BJ (cell line): ENCODE measurements around the gene RGMA. TPM values are rescaled to one million over a fixed set of nuclear protein-coding genes. Genes with fewer than 3 reads are reported as not detected.

Experiments used
- CTCF ChIA-PET: fragments of 350-600 bp; formaldehyde crosslinking; extraction: SDS; loops from one replicate; lab custom pipeline; 2021; ENCODE audit warnings: antibody characterized with exemption, inconsistent platforms; lab: Yijun Ruan, JAX
- POLR2A ChIA-PET: fragments of 300-600 bp; sonication (Branson Sonifier 250); formaldehyde crosslinking; extraction: SDS; loops from one replicate; lab custom pipeline; 2021; ENCODE audit warnings: antibody characterized with exemption; lab: Charles Lee
- DNase-seq: peaks from one replicate; pipeline ENCODE4 v3.0.0-alpha.2; 2011; ENCODE audit warnings: low read depth
- H3K27me3 ChIP-seq: 2 replicates; pipeline ENCODE4 v1.6.0; 2011; ENCODE audit warnings: low read length; ENCODE audit not compliant: control insufficient read depth, insufficient read depth
- H3K36me3 ChIP-seq: 2 replicates; pipeline ENCODE4 v1.5.1; 2011; ENCODE audit warnings: low read length; ENCODE audit not compliant: control insufficient read depth, insufficient read depth
- H3K4me3 ChIP-seq: 2 replicates; pipeline ENCODE4 v1.5.1; 2011; ENCODE audit warnings: low read depth, mild to moderate bottlenecking, control low read depth, low read length
- polyA plus RNA-seq: library from polyadenylated mRNA; depleted of rRNA; stranded (reverse); fragments of >200 nt; gene quantifications from 2 replicates; pipeline ENCODE4 v1.2.3, GENCODE V29; 2011
- TF ChIP-seq, protein P1 (sequence below): IDR thresholded peaks from 2 replicates; pipeline ENCODE4 v1.5.1; 2011; ENCODE audit warnings: low read depth, mild to moderate bottlenecking, control low read depth, inconsistent platforms, low read length, moderate library complexity; ENCODE audit not compliant: insufficient read depth

RGMA gene
- polyA plus RNA-seq, 1 experiment: 0.34 TPM

DNA sequence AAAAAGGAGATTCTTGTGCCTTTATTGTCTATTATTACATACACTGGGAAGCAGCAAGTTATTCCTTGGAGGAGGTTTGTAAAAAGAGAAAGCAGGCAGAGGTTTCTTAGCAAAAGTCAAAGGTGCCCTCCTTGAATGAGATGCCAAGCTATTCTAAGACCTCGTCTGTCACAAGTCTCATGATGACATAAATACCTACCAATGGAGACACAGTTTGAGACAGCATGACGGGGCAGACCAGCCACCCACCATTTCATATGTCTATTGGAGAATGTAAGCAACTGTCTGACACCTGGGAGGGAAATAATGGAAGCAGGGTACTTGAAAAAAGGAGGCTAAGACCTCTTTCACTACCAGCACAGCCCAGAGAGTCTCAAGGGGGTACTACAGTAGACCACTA lies 2.2 kb downstream of the RGMA start:
- Histone ChIP-seq H3K36me3 (no peaks in the 10 kb centered on the region), H3K27me3 (peaks cover 30% of the 10 kb centered on the region), H3K4me3 (no peak overlapping the region)
- CTCF ChIA-PET: interaction anchor here (2.1 kb wide), 1 partner anchor 9 kb away, joined by 18 read pairs; no protein-coding TSS in a partner anchor
- DNase-seq: no peak
- POLR2A ChIA-PET: no interaction called here
- TF ChIP-seq, protein P1, sequence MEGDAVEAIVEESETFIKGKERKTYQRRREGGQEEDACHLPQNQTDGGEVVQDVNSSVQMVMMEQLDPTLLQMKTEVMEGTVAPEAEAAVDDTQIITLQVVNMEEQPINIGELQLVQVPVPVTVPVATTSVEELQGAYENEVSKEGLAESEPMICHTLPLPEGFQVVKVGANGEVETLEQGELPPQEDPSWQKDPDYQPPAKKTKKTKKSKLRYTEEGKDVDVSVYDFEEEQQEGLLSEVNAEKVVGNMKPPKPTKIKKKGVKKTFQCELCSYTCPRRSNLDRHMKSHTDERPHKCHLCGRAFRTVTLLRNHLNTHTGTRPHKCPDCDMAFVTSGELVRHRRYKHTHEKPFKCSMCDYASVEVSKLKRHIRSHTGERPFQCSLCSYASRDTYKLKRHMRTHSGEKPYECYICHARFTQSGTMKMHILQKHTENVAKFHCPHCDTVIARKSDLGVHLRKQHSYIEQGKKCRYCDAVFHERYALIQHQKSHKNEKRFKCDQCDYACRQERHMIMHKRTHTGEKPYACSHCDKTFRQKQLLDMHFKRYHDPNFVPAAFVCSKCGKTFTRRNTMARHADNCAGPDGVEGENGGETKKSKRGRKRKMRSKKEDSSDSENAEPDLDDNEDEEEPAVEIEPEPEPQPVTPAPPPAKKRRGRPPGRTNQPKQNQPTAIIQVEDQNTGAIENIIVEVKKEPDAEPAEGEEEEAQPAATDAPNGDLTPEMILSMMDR: no peak

DNA sequence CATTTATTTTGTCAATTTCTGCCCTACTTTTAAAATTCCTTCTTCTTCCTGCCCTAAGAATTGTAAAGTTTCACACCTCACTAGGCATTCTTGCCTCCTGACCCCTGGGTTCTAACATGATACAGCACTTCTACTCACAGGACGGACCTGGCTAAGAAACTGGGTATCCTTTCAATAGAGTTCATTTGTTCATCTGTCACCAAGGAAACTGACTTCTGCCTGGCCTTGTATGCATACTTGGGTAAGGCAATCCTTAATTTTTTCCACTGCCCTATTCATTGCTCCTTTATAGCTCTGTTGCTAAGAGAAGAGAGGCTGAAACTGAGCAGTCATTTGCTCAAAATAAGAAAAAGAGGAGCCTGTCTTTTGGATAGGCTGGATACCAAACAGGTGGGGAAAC lies 3.3 kb downstream of the RGMA start:
- CTCF ChIA-PET: interaction anchor here (0.9 kb wide), 1 partner anchor 8 kb away, joined by 4 read pairs; no protein-coding TSS in a partner anchor
- POLR2A ChIA-PET: no interaction called here
- Histone ChIP-seq H3K4me3 (no peak overlapping the region), H3K27me3 (peaks cover 29% of the 10 kb centered on the region), H3K36me3 (no peaks in the 10 kb centered on the region)
- DNase-seq: no peak
- TF ChIP-seq, protein P1: no peak

DNA sequence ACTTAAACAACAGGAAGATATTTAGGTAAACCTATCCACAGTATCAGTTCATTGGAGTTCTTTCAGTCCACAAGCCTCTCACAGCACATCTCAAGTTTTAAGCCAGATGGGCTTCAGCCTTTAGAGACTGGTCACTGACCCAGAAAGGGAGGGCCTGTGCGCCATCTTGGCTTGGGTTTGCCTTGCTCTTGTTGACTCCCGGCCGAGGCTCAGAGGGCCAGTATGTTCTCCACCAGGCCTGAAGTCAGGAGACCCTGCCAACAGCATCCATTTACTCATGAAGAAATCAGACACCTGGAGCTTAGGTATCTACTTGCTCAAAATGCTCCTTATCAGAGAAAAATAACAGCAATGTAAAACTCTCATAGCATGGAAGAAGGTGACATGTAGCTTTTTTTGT lies 6.2 kb downstream of the RGMA start:
- Histone ChIP-seq H3K4me3 (no peak overlapping the region), H3K27me3 (peaks cover 15% of the 10 kb centered on the region), H3K36me3 (no peaks in the 10 kb centered on the region)
- ChIA-PET POLR2A (no interaction called here), CTCF (no interaction called here)
- TF ChIP-seq, protein P1: no peak
- no peak for DNase-seq

DNA sequence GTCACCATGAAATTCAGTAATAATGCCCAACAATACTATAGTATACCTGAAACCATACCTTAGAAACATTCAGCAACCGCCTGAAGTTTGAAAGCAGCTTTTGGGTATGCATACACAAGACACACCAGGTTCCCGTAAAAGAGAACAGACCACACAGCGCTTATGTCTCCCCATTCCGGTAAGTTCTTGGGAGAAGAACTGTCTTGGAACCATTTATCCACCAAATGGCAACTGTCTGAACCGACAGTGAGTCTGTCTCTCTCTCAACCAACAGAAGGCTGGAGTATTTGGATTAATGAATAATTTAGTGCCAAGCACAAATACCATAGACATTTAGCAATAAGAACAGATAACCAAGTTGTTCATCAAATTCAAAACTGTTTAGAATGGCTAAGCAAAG lies 7.6 kb downstream of the RGMA start:
- ChIA-PET CTCF (no interaction called here), POLR2A (no interaction called here)
- no peak for DNase-seq
- Histone ChIP-seq H3K4me3 (no peak overlapping the region), H3K27me3 (peaks cover 4% of the 10 kb centered on the region), H3K36me3 (no peaks in the 10 kb centered on the region)
- TF ChIP-seq, protein P1: no peak

DNA sequence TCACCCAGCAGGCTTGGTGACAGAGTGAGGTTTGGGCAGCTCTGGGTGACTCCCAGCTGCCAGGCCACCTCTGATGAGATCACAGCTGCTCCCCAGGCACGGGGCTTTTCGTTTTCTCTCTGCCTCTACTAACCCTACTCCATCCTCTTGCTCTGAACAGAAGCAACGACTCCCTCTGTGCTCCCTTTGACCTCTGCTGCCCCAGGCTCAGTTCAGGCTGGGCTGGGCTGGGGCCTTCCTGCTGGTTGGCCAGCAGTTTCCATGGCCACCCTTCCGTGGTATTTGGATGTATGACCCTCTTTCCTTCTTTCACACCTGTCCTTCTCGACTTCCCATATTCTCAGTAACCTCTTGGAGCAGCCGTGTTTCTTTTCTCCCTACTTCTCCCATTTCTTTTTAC lies 8.6 kb downstream of the RGMA start:
- ChIA-PET CTCF (no interaction called here), POLR2A (no interaction called here)
- TF ChIP-seq, protein P1: no peak
- H3K27me3 ChIP-seq: peaks cover 2% of the 10 kb centered on the region
- no peak for DNase-seq
- no peak overlapping the region for H3K4me3 ChIP-seq
- H3K36me3 ChIP-seq: no peaks in the 10 kb centered on the region
